Measurements from ENCODE around the gene SPTLC2. TPM values are rescaled to one million over a fixed set of nuclear protein-coding genes. Genes with fewer than 3 reads are reported as not detected.
A peak's percentile ranks its signal among the peaks of the same experiment; 100 is the strongest.
"Not testable (repeated sequence)": the region's sequence is repeated elsewhere in the genome, so short reads cannot be mapped to it uniquely, and the experiment has no call there.

The SPTLC2 gene
- total RNA-seq, 2 donors from 2014 or later = 22.6 to 25.3 TPM

DNA sequence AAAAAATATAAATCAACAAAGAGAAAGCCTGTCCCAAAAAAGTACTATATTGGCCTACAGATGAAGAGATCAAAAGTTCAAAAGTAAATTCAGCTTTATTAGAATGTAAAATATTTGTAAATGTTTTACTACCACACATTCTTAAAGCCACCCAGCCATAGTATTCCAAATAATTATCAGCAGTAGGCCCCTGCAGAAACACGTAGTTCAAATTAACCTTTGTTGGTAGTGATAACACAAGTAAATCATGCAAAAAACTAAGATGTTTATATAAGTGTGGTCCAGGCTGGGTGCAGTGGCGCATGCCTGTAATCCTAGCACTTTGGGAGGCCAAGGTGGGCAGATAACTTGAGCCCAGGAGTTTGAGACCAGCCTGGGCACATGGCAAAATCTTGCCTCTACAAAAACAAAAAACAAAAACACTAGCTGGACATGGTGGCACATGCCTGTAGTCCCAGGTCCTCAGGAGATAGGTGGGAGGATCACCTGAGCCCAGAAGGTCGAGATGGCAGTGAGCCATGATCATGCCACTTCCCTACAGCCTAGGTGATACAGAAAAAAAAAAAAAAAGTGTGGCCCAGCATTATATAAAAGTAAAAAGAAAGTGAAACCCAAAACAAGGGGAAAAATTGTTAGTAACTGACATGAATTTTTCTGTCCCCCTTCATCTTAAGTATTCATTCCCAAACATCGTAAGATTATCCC is 17.9 kb downstream of the SPTLC2 start:
- Histone ChIP-seq H3K36me3 (peaks cover 18% of the 10 kb centered on the region), H3K9me3 (no peaks in the 10 kb centered on the region), H3K4me3 (no peak overlapping the region), H3K27me3 (replicated peaks; ENCODE audit: insufficient read depth) (no peaks in the 10 kb centered on the region), H3K4me1 (ENCODE audit: control insufficient read depth in 1 of 2, low read depth in 2 of 2) (peaks cover 0 to 3% of the 10 kb centered on the region in 2 donors), H3K27ac (no peak overlapping the region)
- DNase-seq (ENCODE audit: low spot score) (no peak), ATAC-seq (ENCODE audit: insufficient number of reproducible peaks, low FRiP score, low read depth) (no peak)
- TF ChIP-seq, protein P1, sequence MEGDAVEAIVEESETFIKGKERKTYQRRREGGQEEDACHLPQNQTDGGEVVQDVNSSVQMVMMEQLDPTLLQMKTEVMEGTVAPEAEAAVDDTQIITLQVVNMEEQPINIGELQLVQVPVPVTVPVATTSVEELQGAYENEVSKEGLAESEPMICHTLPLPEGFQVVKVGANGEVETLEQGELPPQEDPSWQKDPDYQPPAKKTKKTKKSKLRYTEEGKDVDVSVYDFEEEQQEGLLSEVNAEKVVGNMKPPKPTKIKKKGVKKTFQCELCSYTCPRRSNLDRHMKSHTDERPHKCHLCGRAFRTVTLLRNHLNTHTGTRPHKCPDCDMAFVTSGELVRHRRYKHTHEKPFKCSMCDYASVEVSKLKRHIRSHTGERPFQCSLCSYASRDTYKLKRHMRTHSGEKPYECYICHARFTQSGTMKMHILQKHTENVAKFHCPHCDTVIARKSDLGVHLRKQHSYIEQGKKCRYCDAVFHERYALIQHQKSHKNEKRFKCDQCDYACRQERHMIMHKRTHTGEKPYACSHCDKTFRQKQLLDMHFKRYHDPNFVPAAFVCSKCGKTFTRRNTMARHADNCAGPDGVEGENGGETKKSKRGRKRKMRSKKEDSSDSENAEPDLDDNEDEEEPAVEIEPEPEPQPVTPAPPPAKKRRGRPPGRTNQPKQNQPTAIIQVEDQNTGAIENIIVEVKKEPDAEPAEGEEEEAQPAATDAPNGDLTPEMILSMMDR (IDR thresholded peaks at IDR 0.05) = no peak

DNA sequence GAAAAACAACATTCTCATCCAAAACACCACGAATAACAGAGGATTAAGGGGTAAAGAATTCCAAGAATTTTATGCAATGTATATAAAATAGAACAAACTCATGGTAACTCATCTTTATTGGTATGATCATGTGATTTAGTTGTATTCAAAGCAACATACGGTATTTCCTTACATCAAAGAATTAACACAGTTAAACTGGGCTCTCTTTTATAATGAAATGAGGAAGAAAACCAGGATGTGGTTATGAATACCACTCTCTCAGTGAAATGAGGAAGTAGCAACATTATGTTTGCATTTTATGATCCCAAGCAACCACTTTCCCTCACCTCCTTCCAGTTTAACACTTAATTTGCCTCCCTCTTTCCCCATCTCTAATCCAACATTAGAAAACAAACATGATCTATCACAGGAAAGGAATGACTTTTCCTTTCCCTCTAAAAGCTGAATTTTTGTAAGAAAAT is 22.9 kb downstream of the SPTLC2 start:
- H3K4me1 ChIP-seq (ENCODE audit: control insufficient read depth in 1 of 2, low read depth in 2 of 2) = no peaks in the 10 kb centered on the region
- H3K27ac ChIP-seq = peak overlapping the region in 1 of 2 donors; percentile 11
- no peak overlapping the region for H3K4me3 ChIP-seq
- DNase-seq (ENCODE audit: low spot score) (no peak), ATAC-seq (ENCODE audit: insufficient number of reproducible peaks, low FRiP score, low read depth) (no peak)
- H3K27me3 ChIP-seq (replicated peaks; ENCODE audit: insufficient read depth) = no peaks in the 10 kb centered on the region
- TF ChIP-seq, protein P1 (IDR thresholded peaks at IDR 0.05) = no peak
- H3K9me3 ChIP-seq = no peaks in the 10 kb centered on the region
- peaks cover 18% of the 10 kb centered on the region for H3K36me3 ChIP-seq

DNA sequence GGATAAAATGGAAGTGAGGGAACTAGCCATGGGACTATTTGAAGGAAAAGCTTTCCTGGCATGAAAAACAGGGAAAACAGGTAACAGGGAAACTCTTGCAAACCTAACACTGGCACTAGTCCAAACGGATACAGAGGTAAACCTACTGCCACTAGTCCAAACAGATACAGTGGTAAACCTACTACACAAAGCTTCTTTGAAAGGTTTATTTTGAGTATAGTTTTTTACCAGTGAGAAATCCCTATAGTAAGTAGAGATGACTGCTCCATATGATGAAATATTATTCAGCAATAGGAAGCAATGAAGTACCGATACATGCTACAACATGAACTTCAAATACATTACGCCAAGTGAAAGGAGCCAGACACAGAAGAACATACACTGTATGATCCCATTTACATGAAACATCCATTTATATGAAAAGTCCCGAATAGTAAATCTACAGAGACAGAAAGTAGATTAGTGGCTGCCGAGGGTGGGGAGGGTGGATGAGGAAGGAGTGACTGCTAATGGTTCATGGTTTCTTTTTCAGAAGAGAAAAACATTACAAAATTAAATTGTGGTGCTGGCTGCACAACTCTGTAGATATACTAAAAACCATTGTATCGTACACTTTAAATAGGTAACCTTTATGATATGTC is 25.5 kb downstream of the SPTLC2 start:
- H3K36me3 ChIP-seq = peaks cover 11% of the 10 kb centered on the region
- H3K4me3 ChIP-seq = no peak overlapping the region
- no peaks in the 10 kb centered on the region for H3K27me3 ChIP-seq (replicated peaks; ENCODE audit: insufficient read depth)
- H3K9me3 ChIP-seq = no peaks in the 10 kb centered on the region
- no peak for DNase-seq (ENCODE audit: low spot score)
- TF ChIP-seq, protein P1 (IDR thresholded peaks at IDR 0.05) = no peak
- ATAC-seq (ENCODE audit: insufficient number of reproducible peaks, low FRiP score, low read depth) = no peak
- H3K27ac ChIP-seq = no peak overlapping the region
- no peaks in the 10 kb centered on the region for H3K4me1 ChIP-seq (ENCODE audit: control insufficient read depth in 1 of 2, low read depth in 2 of 2)

DNA sequence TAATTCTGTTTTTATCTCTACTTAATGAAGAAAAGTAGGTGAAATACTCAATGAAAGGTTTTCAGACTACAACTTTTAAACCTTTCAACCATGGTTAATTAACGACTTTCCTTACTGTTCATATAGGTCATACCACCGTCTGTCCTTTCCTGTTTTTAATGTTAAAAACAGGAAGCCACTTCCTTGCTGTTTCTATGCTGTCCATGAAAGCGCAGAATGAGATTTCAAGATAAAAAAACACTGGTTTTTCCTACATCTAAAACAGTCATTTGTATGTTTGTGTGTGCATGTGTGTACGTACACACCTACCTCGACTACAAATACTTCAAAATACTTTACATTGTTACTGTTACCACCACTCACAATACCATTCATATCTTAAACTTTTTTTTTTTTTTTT is 27.3 kb downstream of the SPTLC2 start:
- ATAC-seq (ENCODE audit: insufficient number of reproducible peaks, low FRiP score, low read depth) (no peak), DNase-seq (ENCODE audit: low spot score) (no peak)
- Histone ChIP-seq H3K9me3 (no peaks in the 10 kb centered on the region), H3K4me3 (no peak overlapping the region), H3K27me3 (replicated peaks; ENCODE audit: insufficient read depth) (no peaks in the 10 kb centered on the region), H3K27ac (no peak overlapping the region), H3K4me1 (ENCODE audit: control insufficient read depth in 1 of 2, low read depth in 2 of 2) (no peaks in the 10 kb centered on the region), H3K36me3 (no peaks in the 10 kb centered on the region)
- TF ChIP-seq, protein P1 (IDR thresholded peaks at IDR 0.05) = no peak

DNA sequence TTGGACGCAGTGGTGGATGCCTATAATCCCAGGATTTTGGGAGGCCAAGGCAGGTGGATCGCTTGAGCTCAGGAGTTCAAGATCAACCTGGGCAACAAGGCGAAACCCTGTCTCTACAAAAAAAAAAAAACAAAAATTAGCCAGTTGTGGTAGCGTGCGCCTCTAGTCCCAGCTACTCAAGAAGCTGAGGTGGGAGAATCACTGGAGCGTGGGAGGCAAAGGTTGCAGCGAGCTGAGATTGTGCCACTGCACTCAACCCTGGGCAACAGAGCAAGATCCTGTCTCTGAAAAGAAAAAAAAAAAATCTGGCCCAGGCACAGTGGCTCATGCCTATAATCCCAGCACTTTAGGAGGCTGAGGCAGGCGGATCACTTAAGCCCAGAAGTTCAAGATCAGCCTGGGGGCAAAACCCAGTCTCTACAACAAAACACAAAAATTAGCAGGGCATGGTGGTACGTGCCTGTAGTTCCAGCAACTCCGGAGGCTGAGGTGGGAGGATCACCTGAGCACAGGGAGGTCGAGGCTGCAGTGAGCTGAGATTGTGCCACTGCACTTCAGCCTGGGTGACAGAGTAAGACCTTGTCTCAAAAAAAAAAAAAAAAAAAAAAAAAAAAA is 27.9 kb downstream of the SPTLC2 start:
- not testable (repeated sequence) for H3K4me1 ChIP-seq (ENCODE audit: control insufficient read depth in 1 of 2, low read depth in 2 of 2); H3K36me3 ChIP-seq; ATAC-seq (ENCODE audit: insufficient number of reproducible peaks, low FRiP score, low read depth); DNase-seq (ENCODE audit: low spot score); H3K9me3 ChIP-seq; H3K27ac ChIP-seq; H3K4me3 ChIP-seq; H3K27me3 ChIP-seq (replicated peaks; ENCODE audit: insufficient read depth)
